COLO668 (cell line): ENCODE results near the gene CARS2.
"Not testable (repeated sequence)": the region's sequence is repeated elsewhere in the genome, so short reads cannot be mapped to it uniquely, and the experiment has no call there.

Experiments
- DNase-seq: peaks from one replicate; lab custom pipeline; 2025; ENCODE audit not compliant: unreplicated experiment; lab: John Stamatoyannopoulos, UW

The CARS2 gene

GRCh38 chr13:110620596-110620995 is 85.3 kb downstream of the CARS2 start:
- DNase-seq: no peak

- DNase-seq: no peak
These were observed 87.1 kb downstream of the CARS2 start for GRCh38 chr13:110618780-110619179.

- DNase-seq: no peak
These were observed 87.7 kb downstream of the CARS2 start for GRCh38 chr13:110618167-110618566.

- no peak for DNase-seq
These were observed 88.4 kb downstream of the CARS2 start for GRCh38 chr13:110617321-110618072.

- peak; percentile 81 for DNase-seq
These were observed 89.5 kb downstream of the CARS2 start for GRCh38 chr13:110616103-110617101.

GRCh38 chr13:110615322-110616102 is 90.4 kb downstream of the CARS2 start, which contains the start of gene NAXD:
NAXD (plus strand) TSS chr13:110615545; CDS start chr13:110615602, 57 bp downstream.
- DNase-seq: peak; percentile 98

- DNase-seq: no peak
These were observed 91.0 kb downstream of the CARS2 start for GRCh38 chr13:110615005-110615321.

- DNase-seq: no peak
These were observed 94.8 kb downstream of the CARS2 start for GRCh38 chr13:110610955-110611595.

- no peak for DNase-seq
These were observed 98.2 kb downstream of the CARS2 start for GRCh38 chr13:110607675-110608224.

GRCh38 chr13:110606281-110606680 is 99.6 kb downstream of the CARS2 start:
- DNase-seq: not testable (repeated sequence)

GRCh38 chr13:110605132-110605531 is 100.8 kb downstream of the CARS2 start:
- no peak for DNase-seq

GRCh38 chr13:110600980-110601379 is 104.9 kb downstream of the CARS2 start:
- DNase-seq: no peak

- DNase-seq: no peak
These were observed 105.6 kb downstream of the CARS2 start for GRCh38 chr13:110600261-110600819.

- DNase-seq: no peak
These were observed 108.8 kb downstream of the CARS2 start for GRCh38 chr13:110597041-110597689.

GRCh38 chr13:110593430-110594130 is 112.3 kb downstream of the CARS2 start:
- DNase-seq: peak; percentile 29

GRCh38 chr13:110592665-110593064 is 113.3 kb downstream of the CARS2 start:
- DNase-seq: no peak
